Measurements from ENCODE around the gene SLC6A18.

The SLC6A18 gene

GRCh38 chr5:1294835-1295649 is 69.9 kb downstream of the SLC6A18 start, which contains the start of gene TERT:
Gene TERT (minus strand): TSS chr5:1295068. CDS start chr5:1294989, 79 bp downstream.
- no peak for DNase-seq

- no peak for DNase-seq
Measured at GRCh38 chr5:1295650-1296037, 70.5 kb downstream of the SLC6A18 start.

Data from NCI-H2227 treated with DMSO at 0.1 percent for 48 hours (cell line).